H9 (cell line): ENCODE data around the gene TNPO3. TPM values are rescaled to one million over a fixed set of nuclear protein-coding genes. Genes with fewer than 3 reads are reported as not detected.

Source experiments
- DNase-seq: peaks from one replicate; pipeline ENCODE4 v3.0.0-alpha.2; 2017
- H2AFZ ChIP-seq: one replicate; pipeline ENCODE4 v1.6.1; 2013; ENCODE audit warnings: mild to moderate bottlenecking, low read length, control low read depth, moderate library complexity
- H2AK5ac ChIP-seq: 2 replicates; pipeline ENCODE4 v1.6.1; 2013; ENCODE audit warnings: low read length, control low read depth, mixed read lengths; ENCODE audit not compliant: insufficient read length
- H2BK120ac ChIP-seq: one replicate; pipeline ENCODE4 v1.6.1; 2013; ENCODE audit warnings: low read depth, mild to moderate bottlenecking, low read length, control low read depth, inconsistent platforms; ENCODE audit not compliant: poor library complexity, severe bottlenecking
- H2BK12ac ChIP-seq: 2 replicates; pipeline ENCODE4 v1.6.1; 2013; ENCODE audit warnings: low read length, control low read depth, mixed read lengths, low read depth; ENCODE audit not compliant: insufficient read length
- H2BK15ac ChIP-seq: 2 replicates; pipeline ENCODE4 v1.6.1; 2013; ENCODE audit warnings: low read depth, low read length, control low read depth
- H2BK20ac ChIP-seq: one replicate; pipeline ENCODE4 v1.6.1; 2013; ENCODE audit warnings: low read depth, mild to moderate bottlenecking, low read length, control low read depth, inconsistent platforms; ENCODE audit not compliant: poor library complexity, severe bottlenecking
- H2BK5ac ChIP-seq: 2 replicates; pipeline ENCODE4 v1.6.1; 2013; ENCODE audit warnings: low read length, control low read depth, mixed read lengths; ENCODE audit not compliant: insufficient read length
- H3K14ac ChIP-seq: 2 replicates; pipeline ENCODE4 v1.6.1; 2013; ENCODE audit warnings: low read length, control low read depth; ENCODE audit not compliant: insufficient read depth
- H3K18ac ChIP-seq: 2 replicates; pipeline ENCODE4 v1.6.1; 2013; ENCODE audit warnings: low read depth, mild to moderate bottlenecking, mixed read lengths, low read length, control low read depth; ENCODE audit not compliant: insufficient read length
- H3K23ac ChIP-seq: 2 replicates; pipeline ENCODE4 v1.6.1; 2013; ENCODE audit warnings: low read length, control low read depth, mixed read lengths, low read depth; ENCODE audit not compliant: insufficient read length
- H3K23me2 ChIP-seq: 2 replicates; pipeline ENCODE4 v1.6.1; 2013; ENCODE audit warnings: low read depth, mild to moderate bottlenecking, mixed read lengths, low read length, control low read depth; ENCODE audit not compliant: insufficient read length, poor library complexity, severe bottlenecking
- H3K27ac ChIP-seq: 2 replicates; pipeline ENCODE4 v1.5.1; 2013; ENCODE audit warnings: low read length, control low read depth, mixed read lengths, low read depth; ENCODE audit not compliant: insufficient read length
- H3K27me3 ChIP-seq: 2 replicates; pipeline ENCODE4 v1.6.1; 2013; ENCODE audit warnings: low read length, control low read depth, inconsistent platforms; ENCODE audit not compliant: insufficient read depth
- H3K4ac ChIP-seq: 2 replicates; pipeline ENCODE4 v1.6.1; 2013; ENCODE audit warnings: low read depth, mild to moderate bottlenecking, control low read depth, inconsistent platforms, low read length, moderate library complexity
- H3K4me1 ChIP-seq: 2 replicates; pipeline ENCODE4 v1.6.1; 2013; ENCODE audit warnings: low read length, control low read depth, inconsistent platforms; ENCODE audit not compliant: insufficient read depth
- H3K4me2 ChIP-seq: 2 replicates; pipeline ENCODE4 v1.6.1; 2013; ENCODE audit warnings: low read length, control low read depth, mixed read lengths; ENCODE audit not compliant: insufficient read length, insufficient read depth
- H3K56ac ChIP-seq: 2 replicates; pipeline ENCODE4 v1.6.1; 2013; ENCODE audit warnings: low read depth, mild to moderate bottlenecking, mixed read lengths, low read length, control low read depth; ENCODE audit not compliant: insufficient read length
- H3K79me1 ChIP-seq: 2 replicates; pipeline ENCODE4 v1.6.1; 2013; ENCODE audit warnings: low read depth, mild to moderate bottlenecking, moderate library complexity, low read length, control low read depth, inconsistent platforms; ENCODE audit not compliant: insufficient read depth, poor library complexity, severe bottlenecking
- H3K79me2 ChIP-seq: 2 replicates; pipeline ENCODE4 v1.6.1; 2013; ENCODE audit warnings: low read length, control low read depth, inconsistent platforms; ENCODE audit not compliant: insufficient read depth
- H3K9ac ChIP-seq: 2 replicates; pipeline ENCODE4 v1.6.1; 2013; ENCODE audit warnings: low read length, control low read depth, mixed read lengths; ENCODE audit not compliant: insufficient read length; ENCODE audit errors: extremely low read depth
- H3K9me3 ChIP-seq: one replicate; pipeline ENCODE4 v1.6.1; 2013; ENCODE audit warnings: low read depth, low read length, inconsistent platforms; ENCODE audit not compliant: control insufficient read depth
- H3T11ph ChIP-seq: one replicate; pipeline ENCODE4 v1.6.1; 2013; ENCODE audit warnings: mild to moderate bottlenecking, low read length, control low read depth, inconsistent platforms
- H4K20me1 ChIP-seq: one replicate; pipeline ENCODE4 v1.6.1; 2013; ENCODE audit not compliant: control insufficient read depth, insufficient read length, insufficient read depth
- H4K5ac ChIP-seq: 2 replicates; pipeline ENCODE4 v1.6.1; 2013; ENCODE audit warnings: low read depth, mild to moderate bottlenecking, mixed read lengths, low read length, control low read depth; ENCODE audit not compliant: insufficient read length
- H4K8ac ChIP-seq: replicated peaks from 2 replicates; pipeline ENCODE4 v1.6.1; 2013; ENCODE audit warnings: low read length, control low read depth, mixed read lengths, low read depth; ENCODE audit not compliant: insufficient read length
- H4K91ac ChIP-seq: 2 replicates; pipeline ENCODE4 v1.6.1; 2013; ENCODE audit warnings: low read depth, mild to moderate bottlenecking, moderate library complexity, mixed read lengths, low read length, control low read depth; ENCODE audit not compliant: insufficient read length
- H3K27ac Mint-ChIP-seq, 3 experiments: 2 replicates in 2 of 3; 3 replicates in 1 of 3; pipeline ENCODE4 v1.8.0; 2020 to 2021; ENCODE audit warnings: mixed read lengths in 3 of 3, mild to moderate bottlenecking in 1 of 3, moderate library complexity in 1 of 3
- H3K27me3 Mint-ChIP-seq: 2 replicates; pipeline ENCODE4 v1.8.0; 2021; ENCODE audit warnings: low read depth, mild to moderate bottlenecking, moderate library complexity, mixed read lengths
- H3K36me3 Mint-ChIP-seq, 3 experiments: 2 replicates in 2 of 3; 3 replicates in 1 of 3; pipeline ENCODE4 v1.8.0; 2020 to 2021; ENCODE audit warnings: low read depth in 3 of 3, mixed read lengths in 3 of 3; ENCODE audit not compliant: insufficient read depth in 1 of 3
- H3K4me1 Mint-ChIP-seq, 2 experiments: 2 replicates each; pipeline ENCODE4 v1.8.0; 2020; ENCODE audit warnings: mixed read lengths in 2 of 2
- H3K4me3 Mint-ChIP-seq, 2 experiments: 2 replicates in 1 of 2; 3 replicates in 1 of 2; pipeline ENCODE4 v1.8.0; 2020 to 2021; ENCODE audit warnings: mild to moderate bottlenecking in 2 of 2, mixed read lengths in 2 of 2, moderate library complexity in 1 of 2
- H3K9me3 Mint-ChIP-seq, 2 experiments: 2 replicates in 1 of 2; 3 replicates in 1 of 2; pipeline ENCODE4 v1.8.0; 2020; ENCODE audit warnings: mild to moderate bottlenecking in 2 of 2, mixed read lengths in 2 of 2, moderate library complexity in 1 of 2
- WGBS: extraction: QIAGEN DNeasy Blood & Tissue Kit; methylation state at CpG from one replicate; pipeline ENCODE4 v1.1.7; 2013; ENCODE audit warnings: missing lambda C conversion rate, low lambda C conversion rate, mixed read lengths; ENCODE audit not compliant: insufficient read length; ENCODE audit errors: extremely low coverage; 5-methylcytosine and 5-hydroxymethylcytosine counted together
- total RNA-seq: library from RNA; stranded (reverse); gene quantifications from 2 replicates; pipeline ENCODE4 v1.2.1, GENCODE V29; 2021
- TF ChIP-seq, protein P1 (sequence below): fragments of 200-600 bp; sonication (generic); conservative IDR thresholded peaks from 3 replicates; pipeline ENCODE4 v1.8.0; 2021; ENCODE audit warnings: antibody characterized with exemption, mild to moderate bottlenecking

Gene TNPO3
- total RNA-seq, 1 experiment from 2014 or later, result 90.1 TPM

DNA sequence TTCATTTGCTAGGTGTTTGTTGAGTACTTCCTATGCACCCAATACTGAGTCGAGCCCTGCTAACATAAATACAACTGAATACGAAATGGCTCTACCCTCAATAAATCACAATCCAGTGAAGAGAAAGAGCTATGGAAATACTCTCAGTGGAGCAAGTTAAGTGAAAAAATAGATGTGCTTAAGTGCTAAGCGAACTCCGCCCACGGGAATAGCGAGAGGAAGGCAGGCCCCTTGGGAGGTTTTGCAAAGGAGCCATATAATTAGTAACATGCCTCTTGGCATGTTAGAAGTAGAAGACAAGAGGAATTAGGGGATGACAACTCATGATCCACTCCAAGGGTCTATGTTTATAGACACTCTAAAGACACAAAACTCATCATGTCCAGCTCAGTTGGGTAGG lies 46.8 kb upstream of the TNPO3 start:
- WGBS, result no CpG with 5 or more reads among the region's 6 CpGs
- DNase-seq, result no peak
- no peak overlapping the region for H2BK12ac ChIP-seq
- no peak overlapping the region for H4K91ac ChIP-seq
- no peak overlapping the region for H2BK5ac ChIP-seq
- no peak overlapping the region for H3K4me2 ChIP-seq
- H3K23ac ChIP-seq, result no peak overlapping the region
- no peak overlapping the region for H3K56ac ChIP-seq
- H3K9ac ChIP-seq, result no peak overlapping the region
- Mint-ChIP-seq H3K36me3 (no peaks in the 10 kb centered on the region), H3K4me3 (no peak overlapping the region), H3K27ac (no peak overlapping the region), H3K27me3 (no peaks in the 10 kb centered on the region; the same call in 1 of the 2 replicates), H3K4me1 (peaks cover 0 to 4% of the 10 kb centered on the region in 2 experiments; a peak in 2 of 4 replicates), H3K9me3 (no peaks in the 10 kb centered on the region)
- no peak overlapping the region for H2AK5ac ChIP-seq
- H3K18ac ChIP-seq, result no peak overlapping the region
- no peaks in the 10 kb centered on the region for H3K79me2 ChIP-seq
- H4K20me1 ChIP-seq, result no peaks in the 10 kb centered on the region
- no peak overlapping the region for H4K5ac ChIP-seq
- H4K8ac ChIP-seq, result no peak overlapping the region
- H3K27ac ChIP-seq, result no peak overlapping the region
- no peak overlapping the region for H2BK20ac ChIP-seq
- H3K14ac ChIP-seq, result no peak overlapping the region
- H3T11ph ChIP-seq, result no peak overlapping the region
- no peaks in the 10 kb centered on the region for H3K79me1 ChIP-seq
- H3K23me2 ChIP-seq, result no peaks in the 10 kb centered on the region
- no peak overlapping the region for H2BK15ac ChIP-seq
- H3K9me3 ChIP-seq, result no peaks in the 10 kb centered on the region
- H3K4me1 ChIP-seq, result peaks cover 5% of the 10 kb centered on the region; the same call in 1 of the 2 replicates
- H3K27me3 ChIP-seq, result no peaks in the 10 kb centered on the region
- TF ChIP-seq, protein P1, sequence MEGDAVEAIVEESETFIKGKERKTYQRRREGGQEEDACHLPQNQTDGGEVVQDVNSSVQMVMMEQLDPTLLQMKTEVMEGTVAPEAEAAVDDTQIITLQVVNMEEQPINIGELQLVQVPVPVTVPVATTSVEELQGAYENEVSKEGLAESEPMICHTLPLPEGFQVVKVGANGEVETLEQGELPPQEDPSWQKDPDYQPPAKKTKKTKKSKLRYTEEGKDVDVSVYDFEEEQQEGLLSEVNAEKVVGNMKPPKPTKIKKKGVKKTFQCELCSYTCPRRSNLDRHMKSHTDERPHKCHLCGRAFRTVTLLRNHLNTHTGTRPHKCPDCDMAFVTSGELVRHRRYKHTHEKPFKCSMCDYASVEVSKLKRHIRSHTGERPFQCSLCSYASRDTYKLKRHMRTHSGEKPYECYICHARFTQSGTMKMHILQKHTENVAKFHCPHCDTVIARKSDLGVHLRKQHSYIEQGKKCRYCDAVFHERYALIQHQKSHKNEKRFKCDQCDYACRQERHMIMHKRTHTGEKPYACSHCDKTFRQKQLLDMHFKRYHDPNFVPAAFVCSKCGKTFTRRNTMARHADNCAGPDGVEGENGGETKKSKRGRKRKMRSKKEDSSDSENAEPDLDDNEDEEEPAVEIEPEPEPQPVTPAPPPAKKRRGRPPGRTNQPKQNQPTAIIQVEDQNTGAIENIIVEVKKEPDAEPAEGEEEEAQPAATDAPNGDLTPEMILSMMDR, result no peak
- no peak overlapping the region for H2BK120ac ChIP-seq
- no peak overlapping the region for H3K4ac ChIP-seq
- H2AFZ ChIP-seq, result no peak overlapping the region
